ENCODE results near the gene CCDC86.
A peak's percentile ranks its signal among the peaks of the same experiment; 100 is the strongest.

Gene CCDC86

DNA sequence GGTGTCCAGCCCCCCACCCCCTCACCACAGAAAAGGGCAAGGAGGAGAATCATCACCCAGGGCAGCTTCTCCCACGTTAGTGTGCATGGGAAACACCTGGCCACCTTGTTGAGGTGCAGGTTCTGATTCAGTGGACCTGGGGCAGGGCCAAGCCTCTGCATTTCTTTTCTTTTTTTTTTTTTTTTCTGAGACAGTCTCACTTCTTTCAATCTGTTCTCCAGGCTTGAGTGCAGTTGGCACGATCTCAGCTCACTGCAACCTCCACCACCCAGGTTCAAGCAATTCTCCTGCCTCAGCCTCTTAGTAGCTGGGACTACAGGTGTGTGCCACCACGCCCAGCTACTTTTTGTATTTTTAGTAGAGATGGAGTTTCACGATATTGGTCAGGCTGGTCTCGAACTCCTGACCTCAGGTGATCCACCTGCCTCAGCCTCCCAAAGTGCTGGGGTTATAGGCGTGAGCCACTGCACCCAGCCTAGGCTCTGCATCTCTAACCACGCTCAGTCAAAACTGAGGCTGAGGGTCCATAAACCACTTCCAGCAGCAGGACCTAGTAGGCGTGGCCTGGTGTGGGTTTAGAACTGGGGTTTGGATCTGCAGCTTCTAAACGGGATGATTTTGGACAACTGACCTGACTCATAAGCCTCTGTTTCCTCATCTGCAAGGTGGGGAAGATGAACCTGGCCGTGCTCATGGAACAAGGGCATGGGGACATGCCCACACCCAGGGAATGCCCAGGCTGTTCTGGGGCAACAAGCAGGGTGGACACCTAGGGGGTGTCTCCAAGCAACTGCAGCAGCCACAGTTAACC, 26.2 kb downstream of the CCDC86 start:
- no peak for DNase-seq (ENCODE audit: low read depth, low spot score)

DNA sequence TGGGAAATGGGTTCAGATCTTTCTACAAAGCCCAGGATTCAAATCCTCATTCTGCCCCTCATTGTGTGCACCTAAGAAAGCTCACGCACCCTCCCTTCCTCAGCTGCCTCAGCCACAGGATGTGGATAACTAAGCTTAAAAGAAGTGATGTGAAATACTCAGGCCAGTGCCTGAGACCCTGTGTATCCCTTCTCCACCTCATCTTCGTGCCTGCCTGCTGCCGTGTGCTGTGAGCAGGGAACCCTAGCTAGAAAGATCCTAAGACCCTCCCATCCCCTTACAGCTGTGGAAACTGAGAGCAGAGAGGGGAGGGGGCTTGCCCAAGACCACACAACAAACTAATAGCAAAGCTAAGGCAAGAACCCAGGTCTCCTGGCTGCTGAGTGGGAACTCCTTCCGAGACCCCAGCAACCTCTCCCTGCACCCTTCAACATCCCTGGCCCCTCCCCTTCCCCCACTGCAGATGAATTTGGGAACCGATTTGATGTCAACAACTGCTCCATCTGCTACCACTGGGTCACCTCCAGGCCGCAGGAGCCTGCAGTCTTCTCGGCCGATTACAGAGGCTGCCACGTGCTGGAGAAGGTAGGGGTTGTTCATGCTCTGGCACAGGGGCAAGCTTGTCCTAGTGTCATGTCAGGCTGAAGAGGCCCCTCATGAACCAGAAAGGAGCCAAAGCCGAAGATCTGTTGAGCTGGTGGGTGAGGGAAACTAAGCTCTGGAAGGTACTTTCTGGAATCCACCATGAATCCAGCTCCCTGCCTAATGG, 27.0 kb downstream of the CCDC86 start:
- no peak for DNase-seq (ENCODE audit: low read depth, low spot score)

DNA sequence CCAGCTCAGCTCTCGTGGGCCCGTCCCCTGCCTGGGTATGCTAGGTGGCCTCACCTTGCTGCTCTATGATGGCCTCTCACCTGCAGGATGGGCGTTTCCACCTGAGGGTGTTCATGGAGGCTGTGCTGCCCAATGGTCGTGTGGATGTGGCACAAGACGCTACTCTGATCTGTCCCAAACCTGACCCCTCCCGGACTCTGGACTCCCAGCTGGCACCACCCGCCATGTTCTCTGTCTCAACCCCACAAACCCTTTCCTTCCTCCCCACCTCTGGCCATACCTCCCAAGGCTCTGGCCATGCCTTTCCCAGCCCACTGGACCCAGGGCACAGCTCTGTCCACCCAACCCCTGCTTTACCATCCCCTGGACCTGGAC, 27.5 kb downstream of the CCDC86 start:
- no peak for DNase-seq (ENCODE audit: low read depth, low spot score)

DNA sequence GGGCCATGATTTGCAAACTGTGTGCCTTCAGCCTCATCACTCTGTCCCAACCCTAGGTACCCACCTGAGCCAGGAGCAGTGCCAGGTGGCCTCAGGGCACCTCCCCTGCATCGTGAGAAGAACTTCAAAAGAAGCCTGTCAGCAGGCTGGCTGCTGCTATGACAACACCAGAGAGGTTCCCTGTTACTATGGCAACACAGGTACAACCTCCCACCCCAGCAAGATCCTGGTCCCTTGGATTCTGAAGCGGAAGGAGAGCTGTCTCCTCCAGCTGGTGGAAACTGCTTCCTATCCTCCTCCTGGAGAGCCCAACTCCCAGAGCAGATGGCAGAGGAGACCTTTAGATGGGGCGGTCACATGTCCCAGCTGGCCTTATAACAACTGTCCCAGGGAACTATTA, 28.4 kb downstream of the CCDC86 start:
- DNase-seq (ENCODE audit: low read depth, low spot score): no peak

DNA sequence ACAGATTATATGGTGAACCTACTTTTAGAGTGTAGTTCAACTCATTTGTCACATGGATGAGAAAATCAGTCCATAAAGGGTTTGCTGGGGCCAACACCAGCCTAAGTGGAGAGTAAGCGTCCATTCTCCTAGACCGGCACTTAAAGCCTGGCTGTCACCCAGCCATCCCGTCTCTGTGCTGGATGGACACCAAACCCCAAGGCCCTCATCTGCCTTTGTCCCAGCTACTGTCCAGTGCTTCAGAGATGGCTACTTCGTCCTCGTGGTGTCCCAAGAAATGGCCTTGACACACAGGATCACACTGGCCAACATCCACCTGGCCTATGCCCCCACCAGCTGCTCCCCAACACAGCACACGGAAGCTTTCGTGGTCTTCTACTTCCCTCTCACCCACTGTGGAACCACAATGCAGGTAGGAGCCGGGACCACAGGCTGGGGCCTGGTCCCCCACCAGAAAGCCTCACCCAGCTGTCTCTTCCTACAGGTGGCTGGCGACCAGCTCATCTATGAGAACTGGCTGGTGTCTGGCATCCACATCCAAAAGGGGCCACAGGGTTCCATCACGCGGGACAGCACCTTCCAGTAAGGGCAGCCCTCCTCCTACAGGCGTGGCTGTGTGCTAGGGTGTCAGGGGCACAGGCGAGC, 28.9 kb downstream of the CCDC86 start:
- DNase-seq (ENCODE audit: low read depth, low spot score): no peak

DNA sequence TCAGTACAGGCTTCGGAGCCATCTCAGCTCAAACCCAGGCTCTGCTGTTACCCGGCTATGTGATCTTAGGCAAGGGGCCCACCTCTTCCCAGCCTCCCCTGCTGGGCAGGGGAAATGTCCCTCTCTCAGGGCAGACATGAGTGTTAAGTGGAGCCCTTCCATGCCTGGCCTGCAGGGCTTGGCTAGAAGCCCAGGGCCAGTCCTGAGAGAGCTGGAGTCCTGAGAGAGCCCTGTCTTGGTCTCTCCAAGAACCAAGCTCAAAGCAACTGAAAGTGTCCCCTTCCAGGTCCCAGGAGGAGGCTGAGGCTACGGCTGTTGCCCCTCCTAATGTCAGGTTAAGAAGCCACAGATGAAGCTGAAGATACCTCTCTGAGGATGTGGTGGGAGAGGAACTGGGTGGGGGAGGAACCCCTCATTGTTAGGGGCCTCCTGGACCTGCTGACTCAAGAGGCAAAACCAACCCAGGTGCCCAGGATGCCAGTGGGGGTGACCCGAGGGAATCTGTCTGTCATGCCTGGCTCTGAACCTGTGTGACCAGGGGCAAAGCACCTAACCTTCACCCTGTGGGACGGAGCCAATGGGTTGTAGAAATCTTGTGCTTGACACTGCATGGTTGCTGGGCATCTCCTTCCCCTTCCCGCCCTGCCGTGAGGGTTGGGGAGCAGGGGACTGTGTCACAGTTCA, 29.6 kb downstream of the CCDC86 start:
- DNase-seq (ENCODE audit: low read depth, low spot score): peak; percentile 57

DNA sequence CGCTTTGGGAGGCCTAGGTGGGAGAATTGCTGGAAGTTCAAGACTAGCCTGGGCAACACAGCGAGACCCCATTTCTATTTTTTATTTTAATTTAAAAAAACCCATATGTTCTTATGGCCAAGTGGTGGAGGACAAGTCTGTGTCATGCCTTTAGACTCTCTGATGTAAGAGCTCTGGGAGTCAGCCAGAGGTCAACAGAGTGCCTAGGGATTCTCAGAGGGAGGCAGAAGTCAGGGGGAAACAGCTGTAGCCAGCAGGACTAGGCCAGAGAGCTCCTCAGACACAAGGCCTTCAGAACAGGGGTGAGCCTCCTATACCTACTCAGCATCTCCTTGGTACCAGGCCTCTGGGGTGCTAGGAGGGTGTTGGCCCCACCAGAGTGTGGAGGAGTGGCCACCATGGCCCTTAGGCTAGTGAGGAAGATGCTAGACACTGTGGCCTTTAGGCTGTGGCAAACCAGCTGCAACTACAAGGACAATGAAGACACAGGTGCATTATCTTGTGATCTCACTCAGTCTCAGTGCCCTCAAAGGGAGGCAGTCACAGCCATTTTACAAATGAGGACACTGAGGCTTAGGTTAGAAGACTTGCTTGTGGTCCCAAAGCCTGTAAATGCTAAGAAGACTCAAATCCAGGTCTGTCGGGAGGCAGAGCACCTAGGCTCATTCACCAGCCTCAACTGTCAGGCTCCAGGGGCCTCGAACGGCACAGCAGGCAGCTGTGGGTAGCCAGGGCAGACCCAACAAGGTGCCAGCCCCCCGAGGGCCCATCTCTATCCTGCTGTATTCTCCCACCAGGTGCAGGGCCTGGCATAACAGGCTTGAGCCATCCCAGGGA, 30.4 kb downstream of the CCDC86 start:
- no peak for DNase-seq (ENCODE audit: low read depth, low spot score)

DNA sequence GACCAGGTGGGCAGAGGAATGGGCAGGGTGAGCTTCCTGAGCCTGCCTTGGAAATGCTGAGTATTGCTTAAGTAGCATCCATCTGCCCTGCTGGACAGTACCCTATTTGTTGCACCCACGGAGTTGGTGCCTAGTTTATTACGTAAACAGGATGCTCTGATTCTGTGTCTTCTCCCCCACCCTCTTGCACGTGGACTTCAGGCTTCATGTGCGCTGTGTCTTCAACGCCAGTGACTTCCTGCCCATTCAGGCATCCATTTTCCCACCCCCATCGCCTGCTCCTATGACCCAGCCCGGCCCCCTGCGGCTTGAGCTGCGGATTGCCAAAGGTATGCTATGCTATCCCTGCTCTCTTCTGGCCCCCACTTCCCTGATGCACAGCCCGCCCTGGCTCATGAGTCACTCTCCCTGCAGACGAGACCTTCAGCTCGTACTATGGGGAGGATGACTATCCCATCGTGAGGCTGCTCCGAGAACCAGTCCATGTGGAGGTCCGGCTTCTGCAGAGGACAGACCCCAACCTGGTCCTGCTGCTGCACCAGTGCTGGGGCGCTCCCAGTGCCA, 31.1 kb downstream of the CCDC86 start:
- DNase-seq (ENCODE audit: low read depth, low spot score): peak; percentile 76

DNA sequence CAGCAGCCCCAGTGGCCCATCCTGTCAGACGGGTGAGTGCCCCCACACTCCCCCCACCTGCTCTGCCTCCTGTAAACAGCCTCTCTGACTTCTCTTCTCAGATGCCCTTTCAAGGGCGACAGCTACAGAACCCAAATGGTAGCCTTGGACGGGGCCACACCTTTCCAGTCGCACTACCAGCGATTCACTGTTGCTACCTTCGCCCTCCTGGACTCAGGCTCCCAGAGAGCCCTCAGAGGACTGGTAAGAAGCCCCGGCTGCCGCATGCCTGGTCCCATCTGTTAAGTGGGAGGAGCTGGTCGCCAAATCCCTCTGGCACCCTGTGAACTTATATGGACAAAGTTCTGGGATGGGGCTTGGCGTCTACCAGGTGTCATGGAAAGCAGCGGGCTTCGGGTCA, 31.6 kb downstream of the CCDC86 start:
- DNase-seq (ENCODE audit: low read depth, low spot score): no peak

DNA sequence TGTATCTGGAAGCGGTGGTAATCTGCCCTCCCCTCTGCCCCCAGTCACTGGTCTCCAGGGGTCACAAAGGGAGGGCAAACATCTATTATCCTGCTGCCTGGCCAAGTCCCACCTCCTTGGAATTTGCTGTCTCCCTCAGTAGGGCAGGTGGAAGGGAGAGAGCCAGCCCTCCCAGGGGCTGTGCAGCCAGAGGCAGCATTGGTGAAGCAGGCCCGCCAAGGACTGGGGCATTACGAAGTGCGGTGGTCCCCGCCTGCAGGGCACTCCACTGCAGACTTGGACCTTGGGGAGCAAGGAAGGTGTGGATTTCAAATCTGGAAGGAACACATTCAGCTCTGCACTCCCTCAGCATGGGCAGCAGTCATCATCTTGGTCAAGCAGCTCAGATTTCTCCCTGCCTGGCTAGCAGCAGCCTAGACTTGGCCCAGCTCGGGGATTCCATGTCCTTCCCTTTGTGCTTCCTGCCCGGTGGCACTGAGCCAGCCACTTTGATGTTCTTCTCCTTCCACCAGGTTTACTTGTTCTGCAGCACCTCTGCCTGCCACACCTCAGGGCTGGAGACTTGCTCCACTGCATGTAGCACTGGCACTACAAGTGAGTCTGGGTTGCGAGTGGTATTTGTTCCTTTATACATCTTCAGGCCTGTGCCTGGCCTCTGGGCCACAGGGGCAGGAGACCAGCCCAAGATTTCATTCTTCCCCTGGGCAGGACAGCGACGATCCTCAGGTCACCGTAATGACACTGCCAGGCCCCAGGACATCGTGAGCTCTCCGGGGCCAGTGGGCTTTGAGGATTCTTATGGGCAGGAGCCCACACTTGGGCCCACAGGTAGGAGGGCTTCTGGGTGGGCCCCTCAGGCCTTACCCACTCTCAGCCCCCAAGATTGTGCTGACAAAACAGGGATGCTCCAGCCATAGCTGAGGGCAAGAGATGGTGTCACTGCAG, 32.8 kb downstream of the CCDC86 start:
- DNase-seq (ENCODE audit: low read depth, low spot score): no peak

DNA sequence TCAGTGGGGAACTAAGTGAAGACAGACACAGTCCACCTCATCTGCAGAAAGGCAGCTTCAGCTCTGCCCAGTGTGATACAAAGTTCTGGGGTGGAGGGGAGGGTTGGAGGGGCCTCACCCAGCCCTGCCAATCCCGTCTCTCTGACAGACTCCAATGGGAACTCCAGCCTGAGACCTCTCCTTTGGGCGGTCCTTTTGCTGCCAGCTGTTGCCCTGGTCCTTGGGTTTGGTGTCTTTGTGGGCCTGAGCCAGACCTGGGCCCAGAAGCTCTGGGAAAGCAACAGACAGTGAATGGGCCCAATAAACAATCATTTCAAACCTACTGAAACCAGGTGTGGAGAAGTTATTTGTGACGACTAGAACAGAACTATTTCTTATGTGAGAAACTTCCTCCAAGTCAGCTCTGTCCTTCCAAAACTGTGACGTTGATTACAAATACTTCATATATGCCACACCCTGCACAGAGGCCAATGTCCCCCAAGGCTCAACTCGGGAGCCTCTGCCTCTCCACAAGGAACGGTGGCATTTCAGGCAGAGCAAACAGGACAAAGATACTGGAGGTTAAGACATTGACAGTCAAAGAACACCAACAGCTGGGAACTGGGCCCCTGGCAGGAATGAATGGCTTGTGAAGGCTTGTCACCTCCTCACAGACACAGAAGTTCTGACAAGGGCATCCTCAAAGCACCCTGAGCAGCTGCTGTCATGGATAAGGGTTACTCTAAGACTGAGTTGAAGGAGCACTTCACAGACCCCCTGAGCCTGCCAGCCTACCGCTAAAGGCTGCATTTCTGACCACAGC, 33.7 kb downstream of the CCDC86 start:
- DNase-seq (ENCODE audit: low read depth, low spot score): no peak

DNA sequence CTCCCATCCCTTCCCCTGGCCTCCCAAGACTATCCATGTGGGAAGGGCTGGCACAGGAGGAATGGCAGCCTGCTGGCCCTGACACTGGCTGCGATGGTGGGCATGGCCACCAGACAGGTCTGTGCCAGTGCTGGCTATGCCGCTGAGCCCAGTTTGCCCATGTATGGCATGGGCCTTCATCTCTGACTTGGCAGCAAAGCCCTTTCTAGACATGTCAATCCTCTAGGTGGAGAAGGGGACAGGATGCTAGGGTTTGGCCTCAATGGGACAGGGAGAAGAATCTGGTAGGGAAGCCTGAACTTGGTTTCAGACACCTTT, 34.2 kb downstream of the CCDC86 start:
- DNase-seq (ENCODE audit: low read depth, low spot score): no peak

DNA sequence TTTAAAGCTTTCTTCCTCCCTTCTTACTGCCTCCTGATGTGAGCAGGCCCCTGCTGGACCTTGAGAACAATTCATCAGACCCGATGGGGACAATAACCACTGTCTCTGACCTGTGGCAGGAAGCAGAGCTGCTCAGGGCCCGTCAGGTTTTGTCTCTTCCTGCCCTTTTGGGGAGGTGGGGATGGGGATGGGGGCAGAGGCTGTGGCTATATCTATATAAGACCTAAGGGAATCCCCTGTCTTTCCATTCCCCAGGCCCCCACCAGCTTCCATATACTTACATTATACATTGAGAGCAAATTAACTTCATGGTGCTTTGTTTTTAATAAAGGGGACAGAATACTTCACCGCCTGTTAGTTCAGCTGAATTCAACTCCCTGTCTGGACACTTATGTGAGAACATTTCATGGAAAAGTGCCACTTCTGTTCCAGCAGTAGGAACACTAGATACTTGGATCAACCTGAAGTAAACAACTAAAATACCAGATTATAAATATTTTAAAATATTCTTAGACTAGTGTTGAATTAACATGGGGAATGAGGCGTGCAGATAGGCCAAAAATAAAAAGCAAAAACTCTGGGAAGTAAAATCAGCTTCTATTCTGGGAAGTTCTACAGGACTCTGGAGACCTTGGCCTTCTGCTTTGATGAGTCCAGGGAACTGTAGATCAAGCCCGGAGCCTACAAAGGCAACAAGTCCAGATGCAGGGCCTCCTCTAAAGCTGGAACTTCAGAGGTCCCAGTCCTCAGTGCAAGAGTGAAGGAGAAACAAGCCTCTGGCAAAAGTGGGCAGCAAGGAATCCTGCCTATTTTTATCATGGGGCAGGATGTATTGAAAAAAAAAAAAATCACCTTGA, 36.6 kb downstream of the CCDC86 start:
- no peak for DNase-seq (ENCODE audit: low read depth, low spot score)

DNA sequence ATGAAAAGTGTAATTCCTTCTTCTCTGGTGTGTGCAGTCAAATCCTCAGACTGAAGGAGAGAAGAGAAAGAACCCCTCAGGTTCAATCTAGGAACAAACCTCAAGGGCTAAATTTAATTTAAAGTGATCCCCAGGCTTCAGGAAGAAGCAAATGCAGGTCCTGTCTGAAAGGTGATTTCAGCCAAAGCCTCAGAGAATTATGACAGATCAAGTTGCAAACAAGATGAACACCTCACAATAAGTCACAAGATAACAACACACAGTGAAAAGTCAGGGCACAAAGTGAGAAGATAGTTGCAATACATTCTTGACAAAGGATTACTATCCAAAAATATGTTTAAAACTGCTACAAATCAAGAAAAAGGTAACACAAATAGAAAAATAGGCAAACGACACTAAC, 37.2 kb downstream of the CCDC86 start:
- DNase-seq (ENCODE audit: low read depth, low spot score): no peak

DNA sequence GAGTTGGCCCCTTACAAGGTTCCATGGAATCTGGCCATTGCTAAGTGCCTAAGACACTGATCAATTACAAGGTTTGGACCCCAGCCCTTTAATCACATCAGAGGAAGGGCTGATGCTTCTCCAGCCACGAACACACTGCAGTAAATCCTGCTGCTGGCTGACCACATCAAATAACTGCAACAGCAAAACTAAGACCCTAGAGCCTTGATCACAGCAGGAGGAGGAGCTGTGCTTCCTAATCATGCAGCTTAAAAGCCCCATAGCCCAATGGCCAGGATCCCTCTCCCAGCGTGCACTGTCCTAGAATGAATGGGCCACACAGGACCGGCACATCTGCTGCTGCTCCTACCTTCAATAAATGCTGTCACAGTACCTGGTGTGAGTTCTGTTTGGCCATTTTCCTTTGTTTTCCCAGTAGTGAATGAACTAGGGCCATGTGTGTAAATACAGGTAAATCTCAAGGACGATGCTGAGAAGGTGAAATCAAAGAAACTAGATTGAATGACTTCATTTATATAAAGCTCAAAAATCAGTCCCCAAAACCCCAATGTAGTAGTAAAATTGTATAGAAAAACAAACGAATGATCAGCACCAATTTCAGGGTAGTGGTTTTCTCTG, 38.2 kb downstream of the CCDC86 start:
- no peak for DNase-seq (ENCODE audit: low read depth, low spot score)

DNA sequence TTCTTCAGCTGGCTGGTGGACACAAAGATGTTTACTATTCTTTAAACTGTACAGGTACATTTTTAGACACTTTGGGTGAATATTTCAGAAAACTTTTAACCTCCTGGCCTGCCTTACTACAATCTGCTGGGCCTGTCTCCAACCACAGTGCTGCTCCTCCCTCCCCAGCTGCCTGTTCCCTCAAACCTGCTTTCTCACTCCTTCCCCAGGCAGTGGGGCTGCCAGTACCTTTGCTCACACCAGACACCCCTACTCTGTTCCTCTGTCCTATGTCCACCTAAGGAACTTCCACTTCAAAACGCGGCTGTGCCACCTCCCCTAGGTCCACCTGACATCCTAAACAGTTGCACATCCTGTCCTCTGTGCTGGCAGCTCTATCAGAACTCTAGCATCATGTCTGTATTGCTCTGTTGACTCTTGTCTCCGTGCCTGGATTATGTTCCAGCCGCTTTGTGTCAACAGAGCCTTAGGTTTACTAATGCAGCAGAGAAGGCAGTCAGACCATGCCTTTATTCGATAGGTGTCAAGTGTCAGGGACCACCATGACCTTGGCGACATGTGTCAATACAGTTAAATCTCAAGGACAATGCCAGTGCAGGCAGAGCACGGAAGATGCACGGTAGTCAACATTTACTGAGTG, 38.9 kb downstream of the CCDC86 start:
- DNase-seq (ENCODE audit: low read depth, low spot score): no peak

DNA sequence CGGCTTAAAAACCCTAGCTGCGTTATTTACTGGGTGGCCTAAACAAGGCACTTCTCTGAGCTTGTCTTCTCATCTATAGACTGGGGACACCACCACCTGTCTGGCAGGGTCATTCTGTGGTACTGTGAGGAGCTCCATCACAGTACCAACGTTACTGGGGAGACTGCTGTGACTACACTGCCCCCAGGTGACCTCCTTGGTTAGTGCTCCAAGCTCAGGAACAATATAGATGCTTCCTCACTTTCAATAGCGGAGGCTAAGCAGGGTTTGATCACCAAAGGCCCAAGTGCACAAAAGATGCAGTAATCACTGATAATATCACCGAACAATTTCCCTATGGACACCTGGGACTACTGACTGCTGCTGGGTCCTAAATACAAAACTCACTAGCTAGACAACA, 45.6 kb downstream of the CCDC86 start:
- DNase-seq (ENCODE audit: low read depth, low spot score): peak; percentile 66
